GM19324 (cell line): ENCODE data around the gene PRMT3.
A peak's percentile ranks its signal among the peaks of the same experiment; 100 is the strongest.
"Not testable (repeated sequence)": the region's sequence is repeated elsewhere in the genome, so short reads cannot be mapped to it uniquely, and the experiment has no call there.

Source experiments
- ATAC-seq: cut with Tn5 transposase; IDR thresholded peaks from one replicate; pipeline ENCODE4 v1.9.1; 2021; ENCODE audit warnings: mild to moderate bottlenecking, moderate library complexity; ENCODE audit not compliant: unreplicated experiment, low FRiP score

The PRMT3 gene

DNA sequence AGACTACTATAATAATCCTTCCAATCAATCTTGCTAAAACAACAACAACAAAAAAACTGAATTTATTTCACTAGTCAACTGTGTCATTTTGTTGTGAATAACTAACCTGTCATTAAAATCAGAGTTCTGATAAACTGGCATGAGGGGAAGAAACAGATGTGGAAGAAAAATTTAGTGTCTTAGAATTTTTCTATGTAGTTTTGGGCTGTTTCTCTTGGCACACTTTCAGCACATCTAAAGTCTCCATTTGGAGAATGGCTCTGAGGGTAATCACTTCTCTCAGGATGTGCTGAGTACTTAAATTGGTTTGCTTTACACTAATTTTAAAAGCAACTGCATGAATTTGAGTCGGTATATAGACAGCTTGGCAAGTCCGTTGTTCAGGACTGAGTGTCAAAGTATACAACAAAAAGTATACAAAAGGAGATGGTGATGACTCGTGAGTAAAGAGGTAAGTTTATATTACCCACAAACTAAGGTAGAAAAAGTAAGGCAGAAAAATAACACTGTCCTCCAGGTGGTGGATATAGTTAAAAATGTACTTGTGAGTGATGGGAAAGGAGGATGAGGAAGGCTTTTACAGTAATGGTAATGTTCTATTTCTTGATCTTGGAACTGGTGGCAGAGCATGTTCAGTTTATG, 13.8 kb upstream of the PRMT3 start:
- ATAC-seq: no peak

DNA sequence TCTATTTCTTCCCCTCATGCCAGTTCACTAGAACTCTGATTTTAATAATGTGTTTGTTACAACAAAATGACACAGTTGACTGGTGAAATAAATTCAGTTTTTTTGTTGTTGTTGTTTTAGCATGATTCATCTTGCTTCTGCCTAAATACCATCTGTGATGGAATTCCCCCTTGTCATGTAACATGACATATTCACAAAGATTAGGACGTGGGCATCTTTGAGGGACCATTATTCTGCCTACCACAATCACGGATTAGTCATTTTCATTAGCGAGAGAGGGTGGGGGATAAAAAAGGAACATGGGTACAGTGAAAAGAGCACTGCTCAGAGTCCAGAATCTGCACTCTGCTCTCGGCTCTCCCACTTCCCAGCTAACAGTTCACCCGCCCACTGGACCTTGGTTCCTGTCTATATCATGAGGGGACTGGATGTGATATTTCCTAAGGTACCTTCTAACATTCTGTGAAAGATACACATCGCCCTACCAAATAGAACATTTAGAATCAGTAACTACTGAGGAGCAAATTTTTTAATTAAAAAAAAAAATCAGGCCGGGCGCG, 12.7 kb upstream of the PRMT3 start:
- no peak for ATAC-seq

DNA sequence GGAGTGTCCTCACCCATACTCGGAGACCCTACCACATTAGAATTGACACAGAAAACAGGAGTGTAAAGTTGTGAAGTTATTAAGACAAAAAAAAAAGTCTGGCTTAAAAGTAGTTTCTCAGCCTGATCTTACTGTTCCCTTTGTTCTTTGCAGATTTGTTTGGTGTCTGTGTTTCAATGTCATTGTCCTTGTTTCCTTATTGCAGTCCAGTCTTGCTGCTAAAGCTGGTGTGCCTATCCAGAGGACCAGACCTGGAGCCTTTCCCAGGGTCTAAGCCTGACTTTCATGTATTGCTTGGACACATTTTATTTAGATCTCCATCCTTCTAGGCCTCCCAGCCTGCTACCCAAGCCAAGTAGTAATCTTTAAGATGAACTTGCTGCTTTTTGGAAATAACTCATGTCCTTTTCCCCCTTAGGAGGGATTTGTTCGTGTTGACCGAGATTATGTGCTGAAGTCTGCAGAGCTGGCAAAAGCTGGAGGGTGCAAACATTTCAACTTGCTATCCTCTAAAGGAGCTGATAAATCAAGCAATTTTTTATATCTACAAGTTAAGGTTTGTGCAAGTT, 11.3 kb upstream of the PRMT3 start:
- ATAC-seq: no peak

- not testable (repeated sequence) for ATAC-seq
Measured at GRCh38 chr11:20385996-20386395, 1.5 kb upstream of the PRMT3 start.

DNA sequence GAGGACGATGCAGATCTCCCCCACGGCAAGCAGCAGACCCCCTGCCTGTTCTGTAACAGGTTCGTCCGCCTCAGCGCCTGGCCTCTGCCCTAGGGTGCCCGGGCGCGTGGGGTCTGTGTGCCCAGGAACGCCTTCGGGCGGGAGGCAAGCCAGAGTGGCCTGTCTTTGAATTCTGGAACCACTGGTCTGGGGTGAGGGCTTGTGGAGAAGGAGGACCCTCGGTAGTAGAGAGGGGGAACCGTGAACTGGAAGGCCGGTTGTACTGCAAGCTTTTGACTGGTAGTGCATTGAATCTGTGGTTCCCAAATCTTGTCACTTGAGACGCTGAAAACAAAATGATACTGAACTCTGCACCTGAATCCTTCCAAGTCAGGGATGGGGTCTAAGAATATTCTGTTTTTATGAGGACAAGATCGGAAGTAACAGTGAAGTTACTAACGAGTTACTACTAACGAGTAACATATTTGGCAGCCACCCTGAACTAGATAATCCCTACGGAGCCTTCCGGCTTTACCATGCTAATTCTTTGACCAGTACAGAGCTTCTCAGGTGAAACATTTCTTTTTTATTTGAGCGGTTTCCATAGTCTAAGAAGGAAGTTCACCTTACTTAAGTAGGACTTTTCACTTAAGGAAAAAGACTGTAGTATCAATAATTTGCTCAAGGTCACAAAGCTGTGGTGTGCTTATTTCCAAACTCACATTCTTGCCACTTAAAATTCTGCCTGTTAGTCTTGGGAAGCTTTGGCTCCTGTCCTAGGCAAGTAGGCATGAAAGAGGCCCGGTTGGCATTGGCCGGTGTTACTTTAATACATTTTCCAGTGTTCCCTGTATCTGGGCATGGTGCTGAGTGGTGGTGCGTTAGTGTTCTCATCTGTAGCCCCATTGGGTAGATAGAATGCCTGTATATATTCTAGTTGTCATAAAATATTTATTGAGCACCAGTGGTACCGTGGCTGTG, 860 bp downstream of the PRMT3 start:
- peak; percentile 18 for ATAC-seq

DNA sequence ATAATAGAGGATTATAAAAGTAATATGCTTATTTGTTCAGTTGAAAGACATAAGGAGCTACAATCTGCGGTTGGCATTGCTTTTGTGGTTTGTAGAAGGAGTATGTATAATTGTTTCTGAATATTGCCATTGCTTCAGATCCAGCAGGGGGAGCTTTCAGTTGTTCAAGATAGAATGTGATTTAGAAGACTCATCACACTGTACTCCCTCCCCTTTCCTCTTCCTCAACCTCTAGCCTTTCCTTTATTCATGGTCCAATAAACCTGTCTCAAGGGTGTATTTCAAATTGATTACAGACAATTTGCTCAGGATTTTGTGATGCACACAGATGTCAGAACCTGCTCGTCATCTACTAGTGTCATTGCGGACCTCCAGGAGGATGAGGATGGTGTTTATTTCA, 9.8 kb downstream of the PRMT3 start:
- peak; percentile 81 for ATAC-seq

GRCh38 chr11:20399498-20399897, 12.0 kb downstream of the PRMT3 start:
- no peak for ATAC-seq

DNA sequence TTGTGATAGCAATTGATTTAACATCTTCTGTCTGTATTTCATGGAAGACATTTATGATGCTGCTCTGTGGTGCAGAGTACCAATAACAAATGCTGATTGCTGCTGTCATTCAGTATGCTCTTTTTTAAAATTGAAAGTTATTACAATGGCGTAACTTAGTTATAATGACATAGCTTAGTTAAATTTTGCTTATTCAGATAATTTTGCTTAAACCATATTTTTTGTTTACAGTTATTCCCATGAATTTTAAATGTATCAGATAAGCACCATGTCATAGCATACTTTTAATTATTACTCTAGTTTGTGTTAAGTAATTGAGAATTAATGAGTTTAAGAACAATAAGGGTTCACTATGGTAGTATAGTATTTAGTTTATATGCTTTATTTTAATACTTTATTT, 15.5 kb downstream of the PRMT3 start:
- no peak for ATAC-seq

- no peak for ATAC-seq
Measured at GRCh38 chr11:20406484-20406883, 19.0 kb downstream of the PRMT3 start.

DNA sequence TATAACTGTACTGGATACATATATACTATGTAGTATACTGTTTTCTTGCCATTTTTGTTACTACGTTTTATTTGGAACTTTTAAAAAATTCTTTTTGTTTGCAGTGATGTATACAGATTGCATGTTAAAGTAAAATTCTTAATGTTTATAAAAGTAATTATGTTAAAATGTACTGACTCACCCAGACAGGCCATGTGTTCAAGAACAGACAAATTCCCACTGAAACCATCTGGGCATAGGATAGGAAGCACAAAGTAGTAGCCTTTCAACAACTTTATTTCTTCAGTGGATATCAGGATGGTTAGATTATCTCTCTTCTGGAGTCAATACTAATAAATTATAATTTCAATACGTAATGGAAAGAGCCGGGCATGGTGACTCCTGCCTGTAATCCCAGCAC, 19.8 kb downstream of the PRMT3 start:
- no peak for ATAC-seq

- no peak for ATAC-seq
Measured at GRCh38 chr11:20415432-20415831, 27.9 kb downstream of the PRMT3 start.

GRCh38 chr11:20417771-20418170, 30.3 kb downstream of the PRMT3 start:
- no peak for ATAC-seq

GRCh38 chr11:20421946-20422345, 34.4 kb downstream of the PRMT3 start:
- ATAC-seq: no peak

DNA sequence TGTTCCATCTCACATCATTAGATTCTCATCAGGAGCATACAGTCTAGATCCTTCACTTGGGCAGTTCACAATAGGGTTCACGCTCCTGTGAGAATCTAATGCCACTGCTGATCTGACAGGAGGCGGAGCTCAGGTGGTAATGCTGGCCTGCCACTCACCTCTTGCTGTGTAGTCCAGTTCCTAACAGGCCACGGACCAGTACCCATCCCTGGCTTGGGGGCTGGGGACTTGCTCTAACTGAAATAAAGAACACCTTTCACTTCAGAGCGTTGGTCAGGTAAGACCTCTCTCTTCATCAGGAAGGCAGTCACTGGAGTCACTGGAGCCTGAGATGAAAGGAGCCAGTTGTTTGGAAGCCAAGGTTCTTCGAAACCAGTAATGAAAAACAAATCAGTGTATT, 41.7 kb downstream of the PRMT3 start:
- ATAC-seq: no peak

DNA sequence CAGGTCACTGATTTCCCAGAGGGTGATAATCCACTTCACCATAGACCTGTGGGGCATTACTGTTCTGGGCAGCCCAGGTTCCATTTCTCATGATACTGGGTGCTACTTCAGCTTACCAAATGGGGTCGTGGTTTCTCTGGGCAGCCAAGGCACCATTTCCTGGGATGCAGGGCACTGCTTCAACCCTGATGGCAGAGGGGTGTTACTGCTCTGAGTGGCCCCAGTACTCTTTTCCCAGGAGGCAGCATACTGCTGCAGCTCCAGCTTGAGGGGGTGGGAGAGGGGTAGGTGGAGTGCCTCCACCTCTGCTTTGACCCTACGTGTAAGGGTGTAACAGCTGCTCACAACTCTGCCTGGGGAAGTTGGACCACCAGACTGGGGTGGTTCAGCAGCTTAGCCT, 51.1 kb downstream of the PRMT3 start:
- ATAC-seq: no peak

DNA sequence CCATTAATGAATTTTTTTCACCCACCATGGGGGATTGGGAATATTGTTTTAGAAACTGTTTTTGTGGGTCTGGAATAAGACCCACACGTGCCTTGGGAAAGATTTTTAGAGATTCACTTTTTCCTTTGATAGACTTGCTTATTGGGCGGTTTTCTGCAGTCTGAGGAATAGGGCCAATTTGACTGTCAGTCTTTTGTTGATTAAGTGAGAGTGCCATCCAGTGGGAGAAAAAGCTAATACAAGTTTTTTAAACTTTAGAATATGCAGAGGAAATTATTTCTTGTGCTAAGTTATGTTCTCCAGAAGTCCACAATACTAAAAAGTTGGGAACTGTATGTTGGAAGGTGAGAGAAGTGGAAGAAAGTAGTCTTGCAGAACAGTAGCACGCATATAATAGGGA, 56.1 kb downstream of the PRMT3 start:
- ATAC-seq: no peak

- ATAC-seq: no peak
Measured at GRCh38 chr11:20444535-20444934, 57.0 kb downstream of the PRMT3 start.

GRCh38 chr11:20448834-20449233, 61.3 kb downstream of the PRMT3 start:
- no peak for ATAC-seq

DNA sequence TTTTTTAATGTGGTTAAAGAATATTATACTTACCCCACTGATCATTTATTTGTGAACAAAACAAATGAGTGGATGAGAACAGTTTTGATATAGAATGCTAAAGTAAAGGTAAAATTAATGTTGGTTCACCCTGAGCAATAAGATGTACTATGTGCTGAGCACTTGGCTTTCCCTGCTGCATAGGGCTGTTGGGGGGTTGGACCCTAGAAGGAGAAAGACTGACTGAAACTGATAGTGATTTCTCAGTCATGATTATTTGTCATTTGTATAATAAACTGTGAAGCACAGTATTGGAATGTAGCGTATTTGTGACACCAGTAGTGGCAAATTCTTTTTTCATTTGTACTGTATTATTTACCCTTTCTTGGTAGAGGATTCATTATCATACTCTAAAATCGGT, 63.3 kb downstream of the PRMT3 start:
- no peak for ATAC-seq

GRCh38 chr11:20451568-20451967, 64.1 kb downstream of the PRMT3 start:
- no peak for ATAC-seq

DNA sequence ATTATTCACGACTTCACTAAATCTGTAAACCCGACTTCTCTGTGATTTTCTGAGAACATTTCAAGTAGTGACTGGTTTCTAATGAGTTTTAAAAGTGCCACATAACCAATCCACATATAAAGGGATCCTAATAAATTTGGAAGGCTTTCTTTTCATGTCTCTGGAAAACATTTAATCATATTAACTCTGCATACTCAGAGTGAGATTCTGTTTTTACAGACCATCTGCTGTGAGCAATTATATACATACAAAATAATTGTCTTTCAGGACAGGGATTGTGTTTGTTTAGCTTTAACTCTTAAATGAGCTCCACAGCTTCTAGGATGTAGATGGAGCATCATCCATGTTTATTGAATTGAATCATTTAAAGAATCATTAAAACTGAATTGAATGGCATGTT, 65.1 kb downstream of the PRMT3 start:
- ATAC-seq: no peak
